Glomerular visceral epithelial cell (primary cell): ENCODE results near the gene SPECC1L.

ENCODE experiments used
- DNase-seq: peaks from one replicate; pipeline ENCODE4 v3.0.0-alpha.2; 2016; ENCODE audit errors: extremely low spot score

The SPECC1L gene

GRCh38 chr22:24359452-24360120 lies 89.0 kb downstream of the SPECC1L start:
- no peak for DNase-seq

GRCh38 chr22:24361976-24362646 lies 91.5 kb downstream of the SPECC1L start:
- DNase-seq, result no peak

GRCh38 chr22:24363243-24363642 lies 92.6 kb downstream of the SPECC1L start:
- DNase-seq, result no peak

GRCh38 chr22:24366701-24367100 lies 96.1 kb downstream of the SPECC1L start:
- no peak for DNase-seq

- no peak for DNase-seq
Observed at GRCh38 chr22:24367841-24368240, 97.2 kb downstream of the SPECC1L start.

GRCh38 chr22:24370401-24370800 lies 99.8 kb downstream of the SPECC1L start:
- DNase-seq, result no peak

GRCh38 chr22:24376002-24376401 lies 105.4 kb downstream of the SPECC1L start:
- DNase-seq, result no peak

GRCh38 chr22:24376586-24376985 lies 106.0 kb downstream of the SPECC1L start:
- DNase-seq, result no peak

- no peak for DNase-seq
Observed at GRCh38 chr22:24379536-24379935, 108.9 kb downstream of the SPECC1L start.

GRCh38 chr22:24380220-24380904 lies 109.7 kb downstream of the SPECC1L start:
- DNase-seq, result no peak

GRCh38 chr22:24380905-24381230 lies 110.2 kb downstream of the SPECC1L start:
- DNase-seq, result no peak

- DNase-seq, result no peak
Observed at GRCh38 chr22:24383061-24383460, 112.4 kb downstream of the SPECC1L start.

- DNase-seq, result no peak
Observed at GRCh38 chr22:24384131-24384530, 113.5 kb downstream of the SPECC1L start.

GRCh38 chr22:24386937-24387471 lies 116.4 kb downstream of the SPECC1L start:
- no peak for DNase-seq

- no peak for DNase-seq
Observed at GRCh38 chr22:24389680-24390079, 119.0 kb downstream of the SPECC1L start.

GRCh38 chr22:24390156-24390555 lies 119.5 kb downstream of the SPECC1L start:
- DNase-seq, result no peak

- no peak for DNase-seq
Observed at GRCh38 chr22:24390576-24390975, 119.9 kb downstream of the SPECC1L start.

GRCh38 chr22:24391836-24392217 lies 121.2 kb downstream of the SPECC1L start:
- no peak for DNase-seq

GRCh38 chr22:24392218-24392931 lies 121.7 kb downstream of the SPECC1L start:
- DNase-seq, result no peak

- no peak for DNase-seq
Observed at GRCh38 chr22:24393012-24393559, 122.5 kb downstream of the SPECC1L start.

GRCh38 chr22:24393848-24394247 lies 123.2 kb downstream of the SPECC1L start:
- no peak for DNase-seq

- no peak for DNase-seq
Observed at GRCh38 chr22:24394254-24394653, 123.6 kb downstream of the SPECC1L start.
